K562 (cell line): ENCODE data around the gene BTG2. TPM values are rescaled to one million over a fixed set of nuclear protein-coding genes. Genes with fewer than 3 reads are reported as not detected.

Experiments used
- ARID3A ChIP-seq: IDR thresholded peaks from 2 replicates; pipeline ENCODE4 v1.6.1; 2012; ENCODE audit warnings: low read depth, low read length, improper control_type of control experiment, borderline replicate concordance
- BACH1 ChIP-seq: fragments of 200-800 bp; sonication (Bioruptor generic); IDR thresholded peaks from 2 replicates; pipeline ENCODE4 v1.6.1; 2016; ENCODE audit warnings: missing genetic modification characterization, missing compliant biosample characterization
- CXXC5 ChIP-seq: fragments of 250-450 bp; sonication (Bioruptor Pico); IDR thresholded peaks from 2 replicates; pipeline ENCODE4 v1.8.0; 2022; ENCODE audit warnings: inconsistent platforms, mild to moderate bottlenecking, moderate library complexity
- DACH1 ChIP-seq: fragments of 450-650 bp; IDR thresholded peaks from 2 replicates; pipeline ENCODE4 v1.6.1; 2018; ENCODE audit not compliant: partially characterized antibody
- ELF1 ChIP-seq: fragments of 200-800 bp; sonication (Bioruptor generic); IDR thresholded peaks from 2 replicates; pipeline ENCODE4 v1.6.1; 2016; ENCODE audit warnings: missing genetic modification characterization, missing compliant biosample characterization
- ERF ChIP-seq: fragments of 450-650 bp; formaldehyde crosslinking; IDR thresholded peaks from 2 replicates; pipeline ENCODE4 v1.4.0; 2020; ENCODE audit warnings: mild to moderate bottlenecking, mixed read lengths
- FOXJ2 ChIP-seq: fragments of 200-800 bp; sonication (Bioruptor generic); IDR thresholded peaks from 2 replicates; pipeline ENCODE4 v1.6.1; 2016; ENCODE audit warnings: missing genetic modification characterization, missing compliant biosample characterization
- FOXK2 ChIP-seq, 2 experiments: fragments of 450-650 bp; IDR thresholded peaks in 1 of 2; conservative IDR thresholded peaks in 1 of 2; 2 replicates each; pipeline ENCODE4 v1.6.1; 2016; ENCODE audit warnings: low read depth in 2 of 2, mild to moderate bottlenecking in 1 of 2
- FOXP1 ChIP-seq: sonication (generic); formaldehyde crosslinking; IDR thresholded peaks from 2 replicates; pipeline ENCODE4 v1.8.0; 2022; ENCODE audit warnings: mild to moderate bottlenecking, missing genetic modification reagents
- KLF6 ChIP-seq: fragments of 250-450 bp; sonication (Bioruptor Pico); IDR thresholded peaks from 2 replicates; pipeline ENCODE4 v1.4.0; 2020; ENCODE audit warnings: mild to moderate bottlenecking, moderate library complexity, borderline replicate concordance
- NCOA1 ChIP-seq: fragments of 450-650 bp; IDR thresholded peaks from 2 replicates; pipeline ENCODE4 v1.6.1; 2016; ENCODE audit warnings: low read depth
- NELFE ChIP-seq: IDR thresholded peaks from 2 replicates; pipeline ENCODE4 v1.6.1; 2011; ENCODE audit warnings: mild to moderate bottlenecking; ENCODE audit not compliant: insufficient read depth, insufficient read length
- PHF20 ChIP-seq: fragments of 450-650 bp; IDR thresholded peaks from 2 replicates; pipeline ENCODE4 v1.6.1; 2018; ENCODE audit not compliant: partially characterized antibody
- PML ChIP-seq: IDR thresholded peaks from 2 replicates; pipeline ENCODE4 v1.6.1; 2012; ENCODE audit warnings: low read length, inconsistent platforms
- POLR2AphosphoS5 ChIP-seq: IDR thresholded peaks from 2 replicates; pipeline ENCODE4 v1.6.1; 2011; ENCODE audit warnings: mild to moderate bottlenecking, low read depth, low read length, moderate library complexity; ENCODE audit not compliant: control insufficient read depth, insufficient read depth
- RHOXF2B ChIP-seq: fragments of 250-450 bp; sonication (Bioruptor Pico); conservative IDR thresholded peaks from 2 replicates; pipeline ENCODE4 v1.5.1; 2021
- SIN3B ChIP-seq: fragments of 450-650 bp; IDR thresholded peaks from 2 replicates; pipeline ENCODE4 v1.6.1; 2017; ENCODE audit warnings: low read depth, mild to moderate bottlenecking, moderate library complexity
- SMAD3 ChIP-seq: fragments of 450-650 bp; formaldehyde crosslinking; conservative IDR thresholded peaks from 2 replicates; pipeline ENCODE4 v1.4.0; 2020; ENCODE audit warnings: mild to moderate bottlenecking
- SMARCC2 ChIP-seq: fragments of 450-650 bp; IDR thresholded peaks from 2 replicates; pipeline ENCODE4 v1.6.1; 2017; ENCODE audit warnings: antibody characterized with exemption, moderate library complexity, mild to moderate bottlenecking, low read depth
- SP1 ChIP-seq: sonication (generic); formaldehyde crosslinking; IDR thresholded peaks from 2 replicates; pipeline ENCODE4 v1.8.1; 2022; ENCODE audit warnings: mild to moderate bottlenecking, missing genetic modification reagents
- TAL1 ChIP-seq: fragments of 450-650 bp; IDR thresholded peaks from 2 replicates; pipeline ENCODE4 v1.6.1; 2016; ENCODE audit warnings: mild to moderate bottlenecking
- THAP12 ChIP-seq: fragments of 250-450 bp; sonication (Bioruptor Pico); IDR thresholded peaks from 2 replicates; pipeline ENCODE4 v1.9.0; 2021; ENCODE audit warnings: mild to moderate bottlenecking, inconsistent platforms
- THRA ChIP-seq: fragments of 450-650 bp; IDR thresholded peaks from 2 replicates; pipeline ENCODE4 v1.6.1; 2017; ENCODE audit warnings: mild to moderate bottlenecking, moderate library complexity
- ZNF384 ChIP-seq: IDR thresholded peaks from 2 replicates; pipeline ENCODE4 v1.6.1; 2012; ENCODE audit warnings: low read depth, low read length, improper control_type of control experiment
- ZNF644 ChIP-seq: fragments of 200-800 bp; sonication (Bioruptor generic); IDR thresholded peaks from 2 replicates; pipeline ENCODE4 v1.6.1; 2016; ENCODE audit warnings: low read depth, missing genetic modification characterization, missing compliant biosample characterization
- polyA plus RNA-seq, 8 experiments: library from polyadenylated mRNA; depleted of rRNA in 4 of 8; stranded (reverse) in 5 of 8; unstranded in 3 of 8; fragments of >200 nt; fragmentation: Nextera tagmentation in 2 of 8; fragmentation: Illumina TruSeq in 1 of 8; extraction: Ambion mirVana in 2 of 8; extraction: Trizol in 1 of 8; gene quantifications; 2 replicates each; pipeline versions ENCODE4 v1.2.1 to v1.2.3, GENCODE V29; 2011 to 2014; ENCODE audit warnings: inconsistent platforms in 1 of 8, missing spikeins in 1 of 8
- total RNA-seq, 7 experiments: library from RNA; depleted of rRNA in 6 of 7; stranded (reverse); fragments of >200 nt in 6 of 7; fragmentation: Illumina TruSeq in 2 of 7; extraction: Trizol in 2 of 7; gene quantifications; 2 replicates each; pipeline versions ENCODE4 v1.2.1 to v1.2.3, GENCODE V29; 2011 to 2021; ENCODE audit warnings: low replicate concordance in 1 of 7

Gene BTG2
- total and polyA plus RNA-seq, 9 of the 15 experiments (the other 6 are each of a cell fraction or from before 2014, with no cell fraction given): 2.3 to 41.9 (median 8.7) TPM

GRCh38 chr1:203287109-203287893 lies 18.0 kb upstream of the BTG2 start (continued):
- TF ChIP-seq PML (no peak; the same call in 1 of the 2 replicates), ELF1 (peak; percentile 78), RHOXF2B (CRISPR knock-in tag) (no peak), ZNF384 (no peak), DACH1 (peak; percentile 97), NCOA1 (peak; percentile 59; the same call in 1 of the 2 replicates), ARID3A (no peak), FOXK2 (conservative IDR thresholded peaks at IDR 0.05 in 1 of 2, IDR thresholded peaks at IDR 0.05 in 1 of 2; ENCODE audit: low read depth in 2 of 2) (peak; percentile 84 to 89), SIN3B (no peak), POLR2AphosphoS5 (0 out of 2 replicates have a peak, but pooled peaks have one; percentile 19), NELFE (no peak), FOXP1 (no peak), CXXC5 (CRISPR knock-in tag) (peak; percentile 65), SMAD3 (CRISPR knock-in tag) (0 out of 2 replicates have a peak, but pooled peaks have one; percentile 40), THRA (no peak), ZNF644 (tag) (peak; percentile 65), BACH1 (peak; percentile 74; the same call in 1 of the 2 replicates), KLF6 (CRISPR knock-in tag) (0 out of 2 replicates have a peak, but pooled peaks have one; percentile 16), SP1 (CRISPR knock-in tag) (peak; percentile 42; the same call in 1 of the 2 replicates), TAL1 (no peak), ERF (CRISPR knock-in tag) (peak; percentile 38; the same call in 1 of the 2 replicates), PHF20 (no peak), FOXJ2 (tag) (no peak), SMARCC2 (no peak), THAP12 (no peak)
